Forelimb muscle (tissue), 1 donor: ENCODE data around the gene CARD11. TPM values are rescaled to one million over a fixed set of nuclear protein-coding genes. Genes with fewer than 3 reads are reported as not detected.

Experiments
- DNase-seq: peaks from one replicate; pipeline ENCODE4 v3.0.0-alpha.2; 2013; ENCODE audit warnings: low read depth
- polyA plus RNA-seq: library from polyadenylated mRNA; unstranded; fragments of 120-200 nt; gene quantifications from one replicate; pipeline ENCODE4 v1.2.1, GENCODE V29; 2013; ENCODE audit not compliant: insufficient read length

Gene CARD11
- polyA plus RNA-seq, 1 donor: 0.67 TPM

DNA sequence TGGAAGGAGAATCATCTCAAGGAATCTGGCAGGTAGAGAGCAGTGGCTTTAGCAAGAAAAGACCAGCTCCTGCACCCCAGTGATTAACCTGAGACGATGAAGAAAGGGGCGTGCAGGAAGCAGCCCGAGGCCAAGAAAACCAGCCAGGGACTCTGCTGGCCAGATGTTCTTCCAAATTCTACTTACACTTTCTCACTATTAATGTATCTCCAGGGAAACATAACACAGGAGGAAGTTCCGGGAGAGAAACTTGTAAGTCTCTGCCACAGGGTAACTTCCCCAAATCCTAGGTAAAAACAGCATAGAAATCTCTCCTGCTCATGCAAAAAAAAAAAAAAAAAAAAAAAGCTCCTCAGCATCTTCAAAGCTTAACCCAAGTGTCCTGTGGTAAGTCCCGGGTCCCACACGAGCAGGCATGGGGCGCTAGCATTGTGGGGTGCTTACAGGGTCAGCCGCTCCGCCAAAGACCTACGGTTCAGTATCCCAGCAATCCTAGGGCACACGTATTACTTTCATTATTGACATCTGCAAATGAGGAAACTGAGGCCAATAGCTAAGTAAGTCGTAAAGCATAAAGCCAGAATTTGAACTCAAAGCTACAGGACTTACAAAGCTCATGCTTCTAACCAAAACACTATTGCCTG is 102.3 kb downstream of the CARD11 start:
- DNase-seq: no peak

- no peak for DNase-seq
Observed at GRCh38 chr7:2940466-2940865, 103.2 kb downstream of the CARD11 start.

DNA sequence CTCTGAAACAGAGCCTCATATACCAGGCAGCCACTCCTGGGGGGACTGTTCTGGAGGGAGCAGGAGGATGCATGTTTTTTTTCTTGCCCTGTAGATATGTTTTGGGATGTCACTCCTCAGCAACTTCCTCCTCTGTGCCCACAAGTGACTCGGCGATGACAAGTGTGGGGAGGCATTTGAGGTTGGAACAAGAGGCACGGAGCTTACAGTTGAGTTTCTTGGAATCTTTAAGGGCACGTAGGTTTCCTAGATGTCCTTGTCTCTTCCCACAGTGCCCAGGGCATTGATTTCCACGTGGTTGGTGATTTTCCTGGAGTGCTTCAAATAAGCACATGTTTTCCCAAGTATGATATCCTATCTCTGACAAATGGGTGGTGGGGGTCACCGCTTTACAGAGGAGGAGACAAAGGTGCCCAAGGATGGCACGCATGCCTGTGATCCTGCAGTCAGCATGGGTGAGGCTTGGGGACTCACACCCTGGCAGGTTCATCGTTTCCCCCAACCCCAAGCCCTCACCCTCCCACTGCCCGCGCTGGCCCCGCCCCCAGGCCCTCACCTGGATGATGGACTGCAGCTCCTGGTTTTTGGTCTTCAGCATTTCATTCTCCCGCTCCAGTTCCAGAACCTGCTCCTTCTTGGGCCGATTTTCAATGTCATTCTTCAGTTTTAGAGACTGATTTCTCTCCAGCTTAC is 104.3 kb downstream of the CARD11 start:
- no peak for DNase-seq

DNA sequence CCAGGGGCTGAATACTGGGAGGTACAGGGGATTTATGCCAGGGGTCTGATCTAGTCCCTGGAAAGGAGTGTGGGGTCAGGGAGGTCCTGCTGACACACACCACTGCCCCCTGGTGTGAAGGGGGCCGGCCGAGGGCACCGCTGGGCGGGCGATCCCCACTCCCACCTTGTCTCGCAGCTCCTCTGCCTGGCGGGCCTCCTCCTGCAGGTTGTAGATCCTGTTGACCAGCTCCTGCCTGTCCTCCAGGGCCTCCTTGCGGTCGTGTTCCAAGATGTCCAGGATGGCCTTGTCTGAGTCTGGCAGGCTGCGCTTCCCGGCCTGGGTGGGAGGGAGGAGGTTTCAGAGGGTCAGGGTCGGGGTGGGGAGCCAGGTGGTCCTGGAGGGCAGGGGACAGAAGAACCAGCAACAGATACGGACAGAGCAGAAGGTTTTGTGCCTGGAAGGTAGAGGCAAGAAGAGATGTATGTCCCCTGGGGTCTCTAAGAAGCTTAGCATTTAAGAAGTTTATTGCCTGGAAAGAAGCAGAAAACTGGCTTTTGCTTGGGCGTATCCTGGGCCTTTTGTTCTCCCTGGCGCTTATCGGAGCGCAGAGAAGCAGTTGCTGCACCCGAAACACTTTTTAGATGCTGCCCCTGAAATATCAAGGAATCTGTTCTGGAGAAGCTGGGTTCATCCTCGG is 105.0 kb downstream of the CARD11 start:
- no peak for DNase-seq

DNA sequence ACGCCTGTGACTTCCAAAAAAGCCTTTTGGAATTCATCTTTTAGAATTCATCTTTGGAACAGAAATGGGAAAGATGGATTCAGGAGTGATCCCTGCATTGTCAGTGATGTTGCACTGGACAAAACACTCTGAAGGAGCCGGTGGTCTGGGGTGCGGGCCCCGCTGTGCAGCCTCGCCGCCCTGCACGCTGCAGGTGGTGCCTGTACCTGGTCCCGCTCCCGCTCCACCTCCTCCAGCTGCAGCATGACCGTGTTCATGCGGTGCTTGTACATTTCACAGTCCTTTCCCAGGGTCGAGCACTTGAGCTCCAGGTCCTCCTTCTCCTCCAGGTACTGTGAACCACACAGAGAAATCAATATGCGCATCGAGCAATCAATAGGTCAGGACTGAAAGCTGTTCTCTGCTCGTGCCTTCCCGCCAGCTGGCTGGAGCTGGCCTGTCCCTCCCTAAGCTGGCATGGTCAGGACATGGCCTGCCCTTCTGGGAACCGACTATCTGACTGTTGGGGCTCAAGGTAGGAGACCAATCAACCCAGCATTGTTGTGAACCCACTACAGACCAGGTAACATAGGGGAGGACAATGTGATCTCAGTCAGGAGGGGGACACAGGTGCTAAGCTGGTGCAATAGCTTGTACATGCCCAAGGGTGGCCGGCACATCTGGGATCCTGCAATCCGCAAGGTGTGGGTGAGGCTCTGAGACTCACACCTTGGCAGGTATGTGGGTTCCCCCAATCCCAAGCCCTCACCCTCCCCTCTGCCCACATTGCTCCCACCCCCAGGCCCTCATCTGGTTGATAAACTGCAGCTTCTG is 105.8 kb downstream of the CARD11 start:
- DNase-seq: no peak

GRCh38 chr7:2936891-2937580 is 106.6 kb downstream of the CARD11 start:
- no peak for DNase-seq

DNA sequence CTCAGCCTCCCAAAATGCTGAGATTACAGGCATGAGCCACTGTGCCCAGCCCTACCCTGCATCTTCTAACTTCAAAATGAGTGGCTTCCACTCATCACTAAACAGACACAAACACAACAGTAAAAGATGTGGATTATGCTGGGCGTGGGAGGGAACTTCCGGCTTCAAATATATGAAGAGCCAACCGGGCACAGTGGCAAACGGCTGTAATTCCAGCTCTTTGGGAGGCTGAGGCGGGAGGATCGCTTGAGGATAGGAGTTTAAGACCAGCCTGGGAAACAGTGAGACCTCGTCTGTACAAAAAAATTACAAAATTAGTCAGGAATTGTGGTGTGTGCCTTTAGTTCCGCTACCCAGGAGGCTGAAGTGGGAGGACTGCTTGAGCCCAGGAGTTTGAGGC is 107.4 kb downstream of the CARD11 start:
- no peak for DNase-seq

- DNase-seq: no peak
Observed at GRCh38 chr7:2934984-2935740, 108.5 kb downstream of the CARD11 start.

- DNase-seq: no peak
Observed at GRCh38 chr7:2934211-2934731, 109.4 kb downstream of the CARD11 start.

DNA sequence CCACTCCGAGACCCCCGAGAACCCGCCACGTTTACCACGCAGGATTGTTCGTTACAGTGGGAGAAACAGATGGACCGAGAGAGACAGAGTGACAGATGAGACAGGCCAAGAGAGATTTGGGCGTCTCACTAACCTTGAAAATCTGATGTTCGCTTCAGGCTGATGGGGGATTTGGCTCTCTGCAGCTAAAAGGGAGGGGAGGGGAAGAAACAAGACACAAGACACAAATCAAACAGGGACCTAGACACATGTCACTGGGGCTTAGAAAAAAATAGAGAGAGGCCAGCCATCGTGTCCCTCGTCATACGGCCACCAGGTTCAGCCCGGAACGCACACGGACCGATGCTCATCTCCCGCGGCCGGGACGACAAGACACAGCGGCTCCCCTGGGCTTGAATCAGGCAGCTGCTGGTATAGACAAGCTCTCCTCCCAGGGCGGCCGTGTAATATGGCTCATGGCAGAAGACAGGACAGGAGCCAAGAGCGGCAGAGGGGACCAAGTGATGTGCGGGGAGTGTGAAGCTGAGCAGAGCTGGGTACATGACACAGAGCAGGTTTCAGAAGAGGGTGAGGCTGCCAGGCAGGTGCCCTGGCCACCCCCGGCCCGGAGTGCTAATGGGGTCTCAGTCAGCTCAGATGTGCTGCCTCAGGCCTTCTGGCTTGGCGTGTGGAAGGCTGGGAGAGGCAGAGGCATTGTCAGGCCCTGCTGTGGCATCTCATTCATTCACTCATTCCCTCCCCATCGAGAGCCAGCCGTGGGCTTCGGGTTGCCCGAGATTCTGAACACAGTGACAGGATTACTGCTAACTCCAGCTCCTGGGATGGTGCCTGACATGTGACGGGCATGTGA is 111.0 kb downstream of the CARD11 start:
- no peak for DNase-seq

DNA sequence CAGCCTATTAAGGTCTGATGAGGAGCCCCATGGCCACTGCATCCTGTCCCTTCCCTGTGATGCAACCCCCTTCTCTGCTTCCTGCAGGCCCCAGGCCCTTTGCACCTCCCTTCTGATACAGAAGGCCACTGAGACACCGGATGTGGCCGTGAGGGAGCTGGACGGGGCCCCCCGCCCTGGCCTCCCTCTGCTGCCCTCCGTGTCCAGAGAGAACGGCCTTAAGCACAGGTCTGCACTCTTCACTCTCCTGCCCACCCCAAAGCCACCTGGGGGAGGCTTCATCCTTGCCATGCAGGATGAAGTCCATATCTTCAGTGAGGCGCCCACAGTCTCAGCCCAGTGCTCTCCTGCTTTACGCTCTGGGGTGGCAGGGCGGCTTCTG is 112.6 kb downstream of the CARD11 start:
- no peak for DNase-seq

- DNase-seq: no peak
Observed at GRCh38 chr7:2930310-2931033, 113.2 kb downstream of the CARD11 start.

GRCh38 chr7:2929321-2930201 is 114.1 kb downstream of the CARD11 start:
- DNase-seq: no peak

- no peak for DNase-seq
Observed at GRCh38 chr7:2928613-2929311, 114.9 kb downstream of the CARD11 start.

DNA sequence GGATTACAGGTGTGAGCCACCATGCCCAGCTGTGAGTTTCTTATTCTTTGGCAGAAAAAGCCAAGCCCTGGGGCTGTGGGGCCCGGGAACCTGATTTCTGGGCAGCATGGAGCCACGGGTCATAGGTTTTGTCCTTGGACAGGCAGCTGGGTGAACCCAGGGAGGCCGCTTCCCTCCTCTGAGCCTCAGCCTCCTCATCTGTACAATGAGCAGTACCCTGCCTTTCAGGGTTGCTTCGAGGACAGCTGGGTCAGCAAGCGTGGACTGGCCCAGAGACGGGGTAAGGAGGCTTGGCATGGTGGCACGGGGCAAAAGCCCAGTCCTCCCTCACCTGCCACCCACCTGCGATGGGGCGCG is 115.4 kb downstream of the CARD11 start:
- no peak for DNase-seq

DNA sequence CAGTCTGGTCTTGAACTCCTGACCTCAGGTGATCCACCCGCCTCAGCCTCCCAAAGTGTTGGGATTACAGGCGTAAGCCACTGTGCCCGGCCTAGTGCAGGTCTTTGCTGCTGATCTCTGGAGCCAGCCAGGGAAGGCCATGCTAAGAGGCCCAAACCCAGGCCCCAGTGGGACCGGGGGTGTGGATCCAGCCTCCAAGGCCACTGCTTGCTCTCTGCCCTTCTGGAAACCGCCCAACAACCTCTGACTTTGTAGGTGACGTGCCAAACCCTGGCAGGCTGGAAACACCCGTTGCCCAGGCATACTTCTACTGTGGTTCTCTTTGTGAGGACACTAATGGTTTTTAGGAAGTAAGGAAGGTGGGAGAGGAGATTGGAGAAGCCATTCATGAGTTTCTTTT is 116.1 kb downstream of the CARD11 start:
- no peak for DNase-seq

GRCh38 chr7:2926896-2927405 is 116.7 kb downstream of the CARD11 start:
- DNase-seq: no peak
